Breast epithelium (tissue), 4 donors: ENCODE data around the gene ZNF813. TPM values are rescaled to one million over a fixed set of nuclear protein-coding genes. Genes with fewer than 3 reads are reported as not detected.
"Not testable (repeated sequence)": the region's sequence is repeated elsewhere in the genome, so short reads cannot be mapped to it uniquely, and the experiment has no call there.

Experiments
- DNase-seq, 2 donors: peaks; one replicate each; pipeline ENCODE4 v3.0.0-alpha.2; 2019; ENCODE audit warnings: low spot score in 2 of 2
- H3K27ac ChIP-seq, 2 donors: fragments of 200-600 bp; sonication (generic) in 1 of 2; one replicate each; pipeline ENCODE4 v1.5.1; 2016 to 2019; ENCODE audit warnings: mild to moderate bottlenecking in 1 of 2
- H3K27me3 ChIP-seq, 2 donors: fragments of 200-600 bp; sonication (generic) in 1 of 2; one replicate each; pipeline versions ENCODE4 v1.5.1 to v1.6.0; 2017 to 2019; ENCODE audit warnings: control low read depth in 1 of 2, mild to moderate bottlenecking in 1 of 2
- H3K36me3 ChIP-seq: fragments of 200-600 bp; one replicate; pipeline ENCODE4 v1.5.1; 2019
- H3K4me1 ChIP-seq, 2 donors: fragments of 200-600 bp; sonication (generic); one replicate each; pipeline ENCODE4 v1.5.1; 2016 to 2019; ENCODE audit warnings: control low read depth in 1 of 2
- H3K4me3 ChIP-seq, 3 donors: fragments of 200-600 bp; sonication (generic); 1 replicate in 2 of 3; 2 replicates in 1 of 3; pipeline ENCODE4 v1.5.1; 2016 to 2019; ENCODE audit warnings: mild to moderate bottlenecking in 3 of 3, moderate library complexity in 2 of 3
- H3K9me3 ChIP-seq, 2 donors: fragments of 200-600 bp; sonication (generic) in 1 of 2; one replicate each; pipeline ENCODE4 v1.5.1; 2016 to 2019; ENCODE audit warnings: control low read depth in 1 of 2
- CTCF ChIP-seq, 3 donors: fragments of 450-650 bp; IDR thresholded peaks; one replicate each; pipeline ENCODE4 v1.5.1; 2016 to 2017; ENCODE audit warnings: antibody characterized with exemption in 3 of 3, mild to moderate bottlenecking in 3 of 3, moderate library complexity in 3 of 3
- POLR2A ChIP-seq: fragments of 450-650 bp; IDR thresholded peaks from one replicate; pipeline ENCODE4 v1.6.1; 2016; ENCODE audit warnings: antibody characterized with exemption, mild to moderate bottlenecking, moderate library complexity
- POLR2AphosphoS5 ChIP-seq, 3 donors: sonication (generic); formaldehyde crosslinking; IDR thresholded peaks; one replicate each; pipeline ENCODE4 v1.6.1; 2017; ENCODE audit warnings: antibody characterized with exemption in 3 of 3
- intact Hi-C: fragments of 100-400 bp; cut with DNase I; formaldehyde crosslinking; loops from one replicate; pipeline ENCODE4 v1.15.1; 2023; ENCODE audit warnings: low total_unique reads
- total RNA-seq, 3 donors: library from RNA; depleted of rRNA; stranded (reverse); fragments of >200 nt; gene quantifications; one replicate each; pipeline ENCODE4 v1.1.0, GENCODE V29; 2016

Gene ZNF813
- 1 to 10 TPM; 3.3 to 7.0 (median 3.4) TPM for total RNA-seq

- Histone ChIP-seq H3K4me1 (no peaks in the 10 kb centered on the region), H3K27me3 (no peaks in the 10 kb centered on the region), H3K36me3 (no peaks in the 10 kb centered on the region), H3K4me3 (peak within 1 kb of the TSS; percentile 69 to 78 (median 76)), H3K9me3 (peaks cover 0 to 5% of the 10 kb centered on the region in 2 donors), H3K27ac (peak within 1 kb of the TSS; percentile 76 to 77)
- no peak for TF ChIP-seq POLR2A
- no peak for TF ChIP-seq CTCF (IDR thresholded peaks at IDR 0.05)
- TF ChIP-seq POLR2AphosphoS5 (IDR thresholded peaks at IDR 0.05) = peak in 2 of 3 donors; percentile 19 to 21
- DNase-seq = peak; percentile 89 to 98
- intact Hi-C loops = no loop called here
Measured at GRCh38 chr19:53467485-53468262, at the start of gene ZNF813. TSS of gene ZNF813 (plus strand) at chr19:53467733. CDS start at chr19:53483823, 16,090 bp downstream.

GRCh38 chr19:53420520-53421315 lies 46.8 kb upstream of the ZNF813 start:
- intact Hi-C loops, H3K4me1 ChIP-seq, H3K4me3 ChIP-seq, H3K9me3 ChIP-seq, DNase-seq, H3K27me3 ChIP-seq, H3K27ac ChIP-seq, H3K36me3 ChIP-seq: not testable (repeated sequence)

GRCh38 chr19:53422551-53422950 lies 45.0 kb upstream of the ZNF813 start:
- intact Hi-C loops = no loop called here
- no peak for DNase-seq
- TF ChIP-seq POLR2A = no peak
- no peak for TF ChIP-seq POLR2AphosphoS5 (IDR thresholded peaks at IDR 0.05)
- no peak for TF ChIP-seq CTCF (IDR thresholded peaks at IDR 0.05)

GRCh38 chr19:53423074-53423473 lies 44.5 kb upstream of the ZNF813 start:
- H3K9me3 ChIP-seq, H3K4me1 ChIP-seq, H3K36me3 ChIP-seq, H3K27ac ChIP-seq, H3K27me3 ChIP-seq, DNase-seq, H3K4me3 ChIP-seq, intact Hi-C loops: not testable (repeated sequence)

More at GRCh38 chr19:53422551-53422950, 45.0 kb upstream of the ZNF813 start:
- H3K9me3 ChIP-seq = no peaks in the 10 kb centered on the region
- H3K4me3 ChIP-seq = no peak overlapping the region
- no peaks in the 10 kb centered on the region for H3K4me1 ChIP-seq
- H3K27ac ChIP-seq = no peak overlapping the region
- H3K27me3 ChIP-seq = no peaks in the 10 kb centered on the region
- no peaks in the 10 kb centered on the region for H3K36me3 ChIP-seq

- H3K4me1 ChIP-seq, H3K27ac ChIP-seq, H3K4me3 ChIP-seq, H3K27me3 ChIP-seq, intact Hi-C loops, DNase-seq, H3K9me3 ChIP-seq, H3K36me3 ChIP-seq: not testable (repeated sequence)
Measured at GRCh38 chr19:53423680-53424079, 43.9 kb upstream of the ZNF813 start.

GRCh38 chr19:53424968-53425597 lies 42.5 kb upstream of the ZNF813 start:
- H3K9me3 ChIP-seq = no peaks in the 10 kb centered on the region
- no peak overlapping the region for H3K27ac ChIP-seq
- intact Hi-C loops = no loop called here
- H3K36me3 ChIP-seq = no peaks in the 10 kb centered on the region
- H3K4me3 ChIP-seq = no peak overlapping the region
- TF ChIP-seq CTCF (IDR thresholded peaks at IDR 0.05) (peak; percentile 40 to 82 (median 58)), POLR2A (no peak), POLR2AphosphoS5 (IDR thresholded peaks at IDR 0.05) (peak in 2 of 3 donors; percentile 37 to 49)
- peak; percentile 51 to 77 for DNase-seq
- no peaks in the 10 kb centered on the region for H3K4me1 ChIP-seq
- H3K27me3 ChIP-seq = no peaks in the 10 kb centered on the region
